KBM-7 (cell line): ENCODE results near the gene ITM2C.
A peak's percentile ranks its signal among the peaks of the same experiment; 100 is the strongest.

ENCODE experiments used
- DNase-seq: peaks from one replicate; pipeline ENCODE4 v3.0.0-alpha.2; 2015
- in situ Hi-C: fragments of 300-500 bp; cut with MboI; formaldehyde crosslinking; loops from 2 replicates; pipeline ENCODE4 v1.14.3; 2020; ENCODE audit warnings: low sequenced_read_pairs, low pct_unique_long_range_greater_than_20kb, mixed read lengths

ITM2C gene

GRCh38 chr2:230846360-230846759 lies 18.4 kb upstream of the ITM2C start:
- in situ Hi-C loops = loop anchor here (25.0 kb wide), 2 partner anchors 141 to 566 kb away; partner anchors contain the start of gene SPATA3
- DNase-seq = no peak

GRCh38 chr2:230847883-230848388 lies 16.8 kb upstream of the ITM2C start:
- in situ Hi-C loops = loop anchor here (25.0 kb wide), 2 partner anchors 139 to 564 kb away; partner anchors contain the start of gene SPATA3
- peak; percentile 94 for DNase-seq

- in situ Hi-C loops = loop anchor here (25.0 kb wide), 2 partner anchors 138 to 563 kb away; partner anchors contain the start of gene SPATA3
- DNase-seq = no peak
Observed at GRCh38 chr2:230849633-230850357, 14.9 kb upstream of the ITM2C start.

GRCh38 chr2:230850358-230850658 lies 14.4 kb upstream of the ITM2C start:
- in situ Hi-C loops = no loop called here

GRCh38 chr2:230852113-230852512 lies 12.6 kb upstream of the ITM2C start:
- DNase-seq = no peak
- in situ Hi-C loops = no loop called here

More at GRCh38 chr2:230850358-230850658, 14.4 kb upstream of the ITM2C start:
- DNase-seq = no peak

- DNase-seq = no peak
- in situ Hi-C loops = no loop called here
Observed at GRCh38 chr2:230861552-230862255, 3.0 kb upstream of the ITM2C start.

- in situ Hi-C loops = no loop called here
- DNase-seq = no peak
Observed at GRCh38 chr2:230862292-230862691, 2.5 kb upstream of the ITM2C start.

- in situ Hi-C loops = no loop called here
- no peak for DNase-seq
Observed at GRCh38 chr2:230863031-230863430, 1.7 kb upstream of the ITM2C start.

- in situ Hi-C loops = no loop called here
- DNase-seq = no peak
Observed at GRCh38 chr2:230863442-230864121, 1.2 kb upstream of the ITM2C start.

GRCh38 chr2:230864122-230864604 lies 579 bp upstream of the ITM2C start:
- in situ Hi-C loops = no loop called here
- DNase-seq = no peak

GRCh38 chr2:230865307-230865765 lies 594 bp downstream of the ITM2C start:
- in situ Hi-C loops = no loop called here
- no peak for DNase-seq

GRCh38 chr2:230865766-230866755 lies 1.3 kb downstream of the ITM2C start:
- in situ Hi-C loops = no loop called here
- peak; percentile 48 for DNase-seq

- in situ Hi-C loops = no loop called here
- peak; percentile 61 for DNase-seq
Observed at GRCh38 chr2:230866756-230867523, 2.2 kb downstream of the ITM2C start.

- in situ Hi-C loops = no loop called here
- peak; percentile 45 for DNase-seq
Observed at GRCh38 chr2:230868161-230868946, 3.6 kb downstream of the ITM2C start.

GRCh38 chr2:230868947-230869913 lies 4.5 kb downstream of the ITM2C start:
- in situ Hi-C loops = no loop called here
- DNase-seq = no peak

- peak; percentile 49 for DNase-seq
- in situ Hi-C loops = no loop called here
Observed at GRCh38 chr2:230869914-230870543, 5.3 kb downstream of the ITM2C start.
